ENCODE data around the gene SSTR4.
"Not testable (repeated sequence)": the region's sequence is repeated elsewhere in the genome, so short reads cannot be mapped to it uniquely, and the experiment has no call there.

The SSTR4 gene

DNA sequence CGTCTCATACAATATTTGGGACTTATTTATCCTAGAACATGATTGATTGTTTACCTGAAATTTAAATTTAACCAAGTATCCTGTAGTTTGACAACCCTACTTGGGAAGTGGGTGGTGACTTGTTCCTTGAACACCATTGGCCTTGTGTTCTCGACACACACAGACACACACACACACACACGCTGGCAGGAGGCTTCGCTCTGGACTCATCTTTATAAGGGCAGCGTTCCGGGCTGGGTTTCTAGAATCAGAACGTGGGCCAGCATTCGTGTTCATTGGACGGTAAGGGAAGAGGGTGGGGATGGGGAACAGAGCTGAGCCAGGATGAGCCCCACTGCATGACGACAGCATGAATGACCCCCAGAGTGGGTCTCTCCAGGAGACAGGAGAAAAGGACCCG lies 16.2 kb upstream of the SSTR4 start:
- no peak for DNase-seq

DNA sequence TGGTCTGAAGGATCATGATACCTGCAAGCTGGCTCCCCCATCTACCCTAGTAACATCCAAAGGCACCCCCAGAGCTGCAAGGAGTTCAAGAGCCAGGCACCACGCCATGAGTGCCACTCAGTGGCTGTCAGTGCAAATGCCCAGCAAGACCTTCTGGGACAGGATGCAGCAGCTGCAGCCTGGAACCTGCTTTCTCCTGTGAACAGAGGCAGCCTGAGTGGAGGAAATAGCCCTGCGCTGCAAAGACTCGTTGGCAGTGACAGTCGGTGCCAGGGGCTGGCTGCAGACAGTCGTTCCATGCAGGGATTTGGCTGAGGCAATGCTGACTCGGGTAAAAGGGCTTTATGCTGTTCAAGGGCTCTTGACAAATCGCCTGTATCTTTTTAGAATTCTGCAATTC lies 15.7 kb upstream of the SSTR4 start:
- no peak for DNase-seq

DNA sequence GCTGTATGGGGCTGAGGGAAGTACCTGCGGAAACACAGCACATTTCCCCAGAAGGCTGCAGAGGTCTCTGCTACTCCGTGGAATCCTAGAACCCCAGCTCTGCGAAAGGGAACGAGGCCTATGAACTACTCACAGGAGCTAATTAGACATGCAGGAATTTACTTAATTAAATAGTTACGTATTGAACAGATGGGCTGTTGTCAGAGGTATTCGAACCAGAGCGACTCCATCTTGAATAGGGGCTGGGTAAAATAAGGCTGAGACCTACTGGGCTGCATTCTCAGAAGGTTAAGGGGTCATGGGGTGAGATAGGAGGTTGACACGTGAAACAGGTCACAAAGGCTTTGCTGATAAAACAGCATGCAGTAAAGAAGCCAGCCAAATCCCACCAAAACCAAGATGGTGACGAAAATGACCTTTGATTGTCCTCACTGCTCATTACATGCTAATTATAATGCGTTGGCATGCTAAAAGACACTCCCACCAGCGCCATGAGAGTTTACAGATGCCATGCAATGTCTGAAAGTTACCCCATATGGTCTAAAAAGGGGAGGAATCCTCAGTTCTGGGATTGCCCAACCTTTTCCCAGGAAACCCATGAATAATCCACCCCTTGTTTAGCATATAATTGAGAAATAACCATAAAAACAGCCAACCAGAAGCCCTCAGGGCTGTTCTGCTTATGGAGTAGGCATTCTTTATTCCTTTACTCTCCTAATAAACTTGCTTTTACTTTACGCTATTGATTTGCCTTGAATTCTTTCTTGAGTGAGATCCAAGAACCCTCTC lies 14.7 kb upstream of the SSTR4 start:
- no peak for DNase-seq

DNA sequence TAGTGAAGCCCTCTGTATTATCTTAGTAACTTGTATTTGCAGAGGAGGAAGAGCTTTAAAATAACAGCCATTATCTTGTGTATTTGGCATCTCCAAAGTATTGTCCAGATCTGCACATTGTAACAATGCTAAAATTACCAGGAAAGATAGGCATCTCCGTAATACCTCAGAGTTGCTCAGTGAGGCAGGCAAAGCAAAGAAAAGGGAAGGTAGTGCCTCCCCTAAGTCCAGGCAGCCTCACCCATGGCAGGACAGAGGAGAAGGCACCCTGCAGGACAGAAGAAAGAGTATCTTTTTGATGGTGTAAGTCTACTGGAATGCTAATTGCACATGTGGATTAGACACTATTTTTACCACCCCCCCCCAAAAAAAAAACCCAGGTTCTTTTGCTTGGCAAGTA lies 13.6 kb upstream of the SSTR4 start:
- DNase-seq, result no peak

DNA sequence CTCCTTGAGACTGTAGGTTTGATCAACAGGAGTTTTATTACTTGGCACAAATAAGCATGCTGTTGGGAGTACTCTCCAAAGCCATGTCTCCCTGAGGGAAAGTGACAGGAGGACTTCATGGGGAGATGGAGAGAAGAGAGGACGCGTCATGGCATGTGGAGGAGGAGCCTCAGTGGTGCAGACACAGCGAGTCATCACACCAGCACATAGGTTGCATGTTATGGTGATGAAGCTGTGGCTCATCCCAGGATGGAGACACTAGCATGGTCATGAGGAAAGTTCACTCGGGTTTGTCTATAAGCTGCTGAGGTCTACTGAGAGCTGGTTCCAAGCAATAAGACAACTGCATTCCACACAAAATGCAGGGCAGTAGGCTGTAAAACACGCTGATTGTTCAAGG lies 13.2 kb upstream of the SSTR4 start:
- DNase-seq, result no peak

DNA sequence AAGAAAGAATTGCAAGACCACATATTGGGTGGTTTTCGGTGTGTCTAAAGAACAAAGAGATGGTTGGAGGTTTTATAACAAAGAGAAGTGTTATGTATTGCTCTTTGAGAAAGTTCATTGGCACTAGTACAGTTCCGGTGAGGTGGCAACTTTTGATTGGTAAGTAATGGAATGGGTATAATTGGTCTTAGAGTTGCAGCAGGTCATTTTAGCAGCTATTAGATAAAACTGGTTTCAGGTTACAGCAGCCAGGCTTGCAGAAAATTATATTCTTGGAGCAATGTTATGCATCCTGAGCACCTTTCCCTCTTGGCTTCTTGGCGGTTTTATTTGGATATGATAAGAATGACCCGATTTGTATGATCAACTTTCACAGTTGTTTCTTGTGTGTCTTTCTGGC lies 12.3 kb upstream of the SSTR4 start:
- no peak for DNase-seq

DNA sequence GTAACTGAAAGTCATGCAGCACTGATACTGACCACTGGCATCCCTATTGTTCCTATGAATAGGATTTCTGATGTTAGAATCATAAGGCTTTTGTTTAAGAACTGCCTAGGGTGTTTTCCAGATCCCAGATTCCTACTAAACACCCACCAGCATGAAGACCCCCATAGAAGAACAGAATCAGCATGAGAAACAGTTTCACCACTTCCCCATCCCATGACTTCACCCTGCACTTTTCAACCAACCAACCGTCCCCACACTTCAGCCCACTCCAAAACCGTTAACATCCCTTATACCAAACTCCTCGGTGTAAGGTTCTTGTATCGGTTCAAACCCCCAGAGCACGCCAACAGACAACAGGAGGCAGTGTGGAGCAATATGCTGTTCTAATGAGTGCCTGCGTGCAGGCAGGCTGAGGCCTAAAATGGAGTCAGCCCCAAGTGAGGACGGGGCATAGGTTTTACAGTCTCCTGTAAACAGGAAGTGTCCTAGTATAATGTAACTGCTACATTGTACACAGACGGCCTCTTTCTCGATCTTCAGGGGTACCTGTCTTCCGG lies 11.4 kb upstream of the SSTR4 start:
- no peak for DNase-seq

DNA sequence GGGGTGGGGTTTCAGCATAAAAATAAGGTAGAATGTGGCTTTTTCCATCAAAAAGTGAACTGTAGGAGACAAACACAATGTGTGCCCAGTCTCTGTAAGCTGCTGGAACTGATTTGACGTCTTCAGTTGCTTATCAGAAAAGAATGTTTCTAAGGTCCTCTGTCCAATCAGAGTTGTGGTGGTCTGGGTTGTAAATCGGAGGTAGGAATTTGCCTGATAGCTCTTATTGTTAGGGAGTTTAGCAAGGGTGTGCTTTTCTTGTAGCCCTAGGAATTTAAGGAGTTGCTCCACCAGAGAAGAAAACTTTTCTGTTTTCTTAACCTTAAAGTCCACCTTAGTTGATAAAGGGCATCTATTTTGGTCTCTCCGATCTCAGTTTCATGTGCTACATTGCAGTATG lies 10.4 kb upstream of the SSTR4 start:
- DNase-seq, result no peak

DNA sequence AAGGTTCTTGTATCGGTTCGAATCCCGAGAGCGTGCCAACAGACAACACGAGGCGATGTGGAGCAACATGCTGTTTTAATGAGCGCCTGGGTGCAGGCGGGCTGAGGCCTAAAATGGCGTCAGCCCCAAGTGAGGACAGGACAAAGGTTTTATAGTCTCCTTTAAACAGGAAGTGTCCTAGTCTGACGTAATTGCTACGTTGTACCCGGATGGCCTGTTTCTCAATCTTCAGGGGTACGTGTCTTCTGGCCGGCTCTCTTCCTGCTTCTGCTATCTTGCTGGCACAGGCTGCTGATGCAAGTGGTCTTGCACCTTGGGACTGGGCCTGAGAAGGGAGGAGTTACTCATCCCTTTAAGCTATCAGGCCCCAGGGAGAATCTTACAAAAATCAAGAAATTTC lies 9.6 kb upstream of the SSTR4 start:
- not testable (repeated sequence) for DNase-seq

DNA sequence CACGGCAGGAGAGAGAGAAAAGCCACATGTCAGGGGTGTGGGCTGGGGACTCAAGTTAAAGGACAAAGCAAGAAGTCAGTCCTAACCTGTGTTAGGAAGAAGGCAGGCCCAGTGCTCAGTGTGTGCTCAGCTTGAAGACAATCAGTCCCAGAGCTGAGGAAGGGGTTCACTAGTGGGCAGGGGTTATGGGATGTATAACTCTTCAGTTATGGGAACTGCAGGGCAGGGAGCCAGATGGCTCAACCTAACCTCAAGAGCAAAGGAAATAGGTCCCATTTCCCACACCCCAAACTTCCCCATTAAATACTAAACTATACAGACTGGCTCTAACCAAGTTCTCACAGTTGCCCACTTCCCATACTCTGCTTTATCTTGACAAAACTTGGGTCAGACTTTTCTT lies 7.4 kb upstream of the SSTR4 start:
- DNase-seq, result no peak

DNA sequence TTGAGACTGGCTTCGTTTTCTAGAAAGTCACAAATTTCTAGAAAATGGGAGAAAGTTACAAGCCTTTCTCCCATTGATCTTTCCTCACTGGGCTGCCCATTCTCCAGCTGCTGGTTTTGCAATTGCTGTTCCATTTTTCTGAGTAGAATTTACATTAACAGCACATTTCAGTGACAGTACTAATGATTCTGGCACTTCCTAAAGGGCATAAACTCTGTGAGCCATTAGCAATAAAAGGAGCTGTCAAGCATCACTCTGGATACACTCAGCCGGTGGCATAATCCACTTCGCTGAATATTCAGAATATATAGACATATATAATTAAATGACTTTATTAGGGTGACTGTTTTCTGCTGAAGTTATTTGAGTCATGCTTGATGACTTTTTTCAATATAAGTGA lies 6.7 kb upstream of the SSTR4 start:
- no peak for DNase-seq

DNA sequence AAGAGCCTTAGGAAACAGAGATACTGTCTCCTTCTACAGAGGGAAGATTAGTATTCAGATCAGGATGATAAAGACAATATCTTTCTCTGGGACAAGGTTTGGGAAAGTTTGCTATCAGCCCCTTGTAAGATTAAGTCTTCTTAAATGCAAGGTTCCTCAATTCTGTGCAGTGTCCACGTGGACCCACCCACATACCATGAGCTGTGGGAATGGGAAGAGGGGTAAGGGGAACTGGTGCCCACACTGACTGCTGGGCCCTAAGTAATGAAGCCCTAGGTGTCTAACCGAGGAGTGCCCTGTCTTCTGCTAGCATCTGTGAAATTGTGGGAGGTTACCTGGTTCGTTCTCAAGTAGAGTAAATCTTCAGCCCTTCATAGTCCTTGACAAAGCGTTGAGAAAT lies 5.8 kb upstream of the SSTR4 start:
- no peak for DNase-seq

DNA sequence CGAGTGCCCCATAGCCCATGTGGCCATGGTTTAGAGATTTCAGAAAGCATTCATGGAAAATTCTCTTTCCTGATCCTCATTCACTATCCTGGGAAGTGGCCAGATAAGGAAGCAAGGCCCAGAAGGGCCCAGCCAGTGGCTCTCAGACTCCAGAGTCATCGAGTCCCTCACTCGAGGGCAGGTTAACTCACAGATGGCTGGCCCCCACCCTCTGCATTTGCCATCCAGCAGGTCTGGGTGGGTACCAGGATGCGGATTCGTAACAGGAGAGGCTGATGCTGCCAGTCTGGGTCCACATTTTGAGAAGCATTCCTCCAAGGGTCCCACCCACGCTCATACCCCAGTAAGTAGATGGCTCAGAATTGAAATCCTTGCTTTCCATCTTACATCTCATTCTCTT lies 3.8 kb upstream of the SSTR4 start:
- no peak for DNase-seq

DNA sequence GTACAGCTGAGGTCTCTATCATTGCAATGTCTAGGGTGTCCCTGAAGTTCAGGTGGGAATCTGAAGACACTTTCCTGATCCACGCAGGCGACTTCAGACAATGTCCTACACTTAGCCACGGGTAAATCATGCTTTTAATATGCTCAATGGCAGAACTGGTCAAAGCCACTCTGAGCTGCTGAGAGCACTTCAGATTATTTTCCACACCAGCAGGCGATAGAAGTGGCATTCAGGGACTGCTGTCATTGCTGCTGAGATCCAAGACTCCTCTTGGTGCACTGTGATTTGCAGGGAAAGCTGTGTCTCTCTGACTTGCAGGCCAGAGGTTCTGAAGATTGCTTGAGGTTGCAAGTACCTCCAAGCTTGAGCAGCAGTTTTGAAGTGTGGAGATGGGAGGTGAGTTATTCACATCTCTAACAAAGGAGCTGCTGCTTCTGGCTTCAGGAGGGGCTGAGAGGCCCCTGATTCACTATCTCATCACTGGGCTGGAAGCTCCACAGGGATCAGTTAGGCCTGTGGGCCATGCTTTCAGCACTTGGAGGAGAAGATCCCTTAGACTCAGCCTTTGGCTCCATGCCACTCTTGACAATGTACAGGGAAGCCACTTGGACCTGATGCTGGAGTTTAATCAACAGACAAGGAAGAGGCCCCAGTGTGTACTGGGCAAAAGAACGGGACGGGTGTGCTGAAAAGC lies 2.9 kb upstream of the SSTR4 start:
- DNase-seq, result no peak

DNA sequence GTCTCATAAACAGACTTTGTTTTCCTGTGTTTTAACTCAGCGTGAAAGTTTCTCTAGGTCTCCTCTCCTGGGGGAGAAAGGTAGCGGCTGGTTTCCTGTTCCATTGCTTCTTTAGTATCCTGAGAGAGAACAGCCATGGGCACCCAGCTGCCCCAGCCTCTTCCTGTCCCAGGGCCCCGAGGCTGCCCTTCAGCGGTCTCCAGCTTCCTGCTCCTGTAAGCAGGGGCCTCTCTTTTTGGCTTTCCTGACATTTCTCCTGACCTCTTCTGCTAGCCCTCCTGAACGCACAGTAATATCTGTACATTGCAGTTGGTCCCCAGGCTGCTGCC lies 2.4 kb upstream of the SSTR4 start:
- DNase-seq, result no peak

DNA sequence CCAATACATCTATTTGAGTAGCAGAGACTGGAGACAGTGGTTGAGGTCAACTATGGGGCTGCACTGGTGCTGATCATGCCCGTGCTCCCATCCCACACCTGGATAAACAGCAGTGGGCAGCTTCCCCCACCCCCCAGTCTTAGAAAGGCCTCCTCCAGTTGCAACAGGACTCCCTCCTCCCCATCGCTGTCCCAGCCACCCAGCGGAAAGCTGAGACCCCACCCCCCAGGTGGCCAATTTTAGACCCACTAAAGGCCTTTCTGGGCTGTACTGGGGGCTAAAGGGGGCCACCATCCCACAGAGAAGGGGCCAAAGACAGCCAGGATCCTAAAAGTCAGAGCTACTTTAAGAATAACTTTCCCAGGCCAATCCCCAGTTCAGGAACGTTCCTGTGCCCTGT lies 1.2 kb upstream of the SSTR4 start:
- DNase-seq, result no peak

DNA sequence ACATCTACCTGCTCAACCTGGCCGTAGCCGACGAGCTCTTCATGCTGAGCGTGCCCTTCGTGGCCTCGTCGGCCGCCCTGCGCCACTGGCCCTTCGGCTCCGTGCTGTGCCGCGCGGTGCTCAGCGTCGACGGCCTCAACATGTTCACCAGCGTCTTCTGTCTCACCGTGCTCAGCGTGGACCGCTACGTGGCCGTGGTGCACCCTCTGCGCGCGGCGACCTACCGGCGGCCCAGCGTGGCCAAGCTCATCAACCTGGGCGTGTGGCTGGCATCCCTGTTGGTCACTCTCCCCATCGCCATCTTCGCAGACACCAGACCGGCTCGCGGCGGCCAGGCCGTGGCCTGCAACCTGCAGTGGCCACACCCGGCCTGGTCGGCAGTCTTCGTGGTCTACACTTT lies 619 bp downstream of the SSTR4 start:
- no peak for DNase-seq

DNA sequence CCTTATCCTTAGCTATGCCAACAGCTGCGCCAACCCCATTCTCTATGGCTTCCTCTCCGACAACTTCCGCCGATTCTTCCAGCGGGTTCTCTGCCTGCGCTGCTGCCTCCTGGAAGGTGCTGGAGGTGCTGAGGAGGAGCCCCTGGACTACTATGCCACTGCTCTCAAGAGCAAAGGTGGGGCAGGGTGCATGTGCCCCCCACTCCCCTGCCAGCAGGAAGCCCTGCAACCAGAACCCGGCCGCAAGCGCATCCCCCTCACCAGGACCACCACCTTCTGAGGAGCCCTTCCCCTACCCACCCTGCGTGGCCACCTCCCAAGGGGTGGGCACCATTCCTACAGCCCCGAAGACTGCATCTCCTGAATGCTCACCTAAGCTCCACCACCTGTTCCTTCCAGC lies 1.3 kb downstream of the SSTR4 start:
- no peak for DNase-seq

DNA sequence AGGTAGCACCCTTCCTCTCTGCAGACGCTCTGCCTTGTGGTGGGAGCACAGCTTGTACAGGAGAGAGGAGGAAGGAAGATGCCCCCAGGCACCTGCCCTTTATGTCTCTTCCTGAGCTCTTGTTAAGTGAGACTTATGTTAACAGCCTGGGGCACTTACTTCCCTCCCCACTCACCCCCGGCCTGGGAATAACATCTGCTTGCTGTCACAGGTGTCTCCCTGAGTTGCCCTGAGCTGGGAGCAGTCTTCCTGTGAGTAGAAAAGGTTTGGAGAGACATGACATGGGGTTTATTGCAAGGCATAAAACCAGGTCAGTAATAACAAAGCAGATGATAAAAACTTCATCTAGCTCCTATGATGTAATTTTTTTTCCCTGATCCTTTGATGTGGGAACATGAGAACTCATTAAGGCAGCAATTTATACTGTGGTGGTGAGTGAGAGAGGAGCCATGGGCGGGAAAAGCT lies 1.9 kb downstream of the SSTR4 start:
- no peak for DNase-seq

DNA sequence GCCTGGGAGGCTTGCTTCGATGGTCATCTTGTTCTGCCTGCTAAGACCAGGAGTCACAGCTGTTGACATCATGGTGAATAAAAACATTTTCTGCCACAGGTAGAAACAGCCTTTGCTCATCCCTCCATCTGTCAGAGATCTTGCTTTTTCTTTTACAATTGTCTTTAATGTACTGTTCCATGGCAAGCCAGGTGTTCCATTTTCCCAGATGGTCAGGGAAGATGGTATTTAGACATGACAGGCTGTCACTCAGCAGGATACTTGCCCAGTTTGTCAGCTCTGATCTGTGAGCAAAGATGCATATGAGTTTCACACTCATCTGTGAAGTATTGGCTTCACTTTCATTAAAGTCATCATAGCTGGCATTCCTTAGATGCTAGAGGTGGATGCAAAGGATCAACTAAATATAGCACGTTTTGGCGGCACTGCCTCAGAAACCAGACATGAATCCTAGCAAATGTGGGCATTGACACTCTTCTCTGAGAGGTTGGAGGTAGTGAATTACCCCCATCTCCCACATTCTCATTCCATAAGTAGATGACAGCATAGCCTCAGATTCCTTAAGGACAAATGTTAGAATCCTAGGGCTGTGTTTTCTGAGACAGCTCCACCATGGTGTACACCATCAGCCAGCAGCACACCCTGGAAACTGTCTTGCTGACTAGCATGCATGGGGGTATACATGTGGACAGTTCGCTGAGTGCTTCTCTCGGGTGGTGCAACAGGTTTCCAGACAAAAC lies 4.2 kb downstream of the SSTR4 start:
- DNase-seq, result no peak

DNA sequence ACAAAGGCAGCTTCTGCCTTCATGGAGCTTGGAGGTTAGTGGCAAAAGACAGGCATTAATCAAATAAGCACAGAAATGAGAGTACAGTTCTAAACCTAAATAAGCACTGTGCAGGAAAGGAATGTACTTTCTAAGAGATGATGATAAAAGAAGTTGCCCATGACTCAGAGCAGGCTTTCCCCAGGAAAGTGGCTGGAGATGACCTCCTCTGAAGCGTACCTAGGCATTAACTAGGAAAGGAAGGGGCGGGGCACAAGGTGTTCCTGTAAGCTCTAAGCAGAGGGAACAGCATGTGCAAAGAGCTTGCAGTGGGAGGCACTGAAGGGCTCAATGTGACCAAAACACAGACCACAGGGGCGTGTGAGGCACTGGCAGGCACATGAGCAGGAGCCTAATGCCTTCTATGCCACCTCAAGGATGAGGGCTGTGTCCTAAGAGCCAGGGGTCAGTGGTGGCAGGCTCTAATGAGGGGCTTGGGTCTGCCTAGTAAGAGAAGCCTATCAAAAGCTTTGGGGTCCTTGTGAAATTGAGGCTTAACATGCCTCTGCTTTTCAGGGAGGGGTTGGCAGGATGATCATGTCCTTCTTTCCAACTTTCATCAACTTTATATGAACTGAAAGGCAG lies 4.9 kb downstream of the SSTR4 start:
- DNase-seq, result no peak

DNA sequence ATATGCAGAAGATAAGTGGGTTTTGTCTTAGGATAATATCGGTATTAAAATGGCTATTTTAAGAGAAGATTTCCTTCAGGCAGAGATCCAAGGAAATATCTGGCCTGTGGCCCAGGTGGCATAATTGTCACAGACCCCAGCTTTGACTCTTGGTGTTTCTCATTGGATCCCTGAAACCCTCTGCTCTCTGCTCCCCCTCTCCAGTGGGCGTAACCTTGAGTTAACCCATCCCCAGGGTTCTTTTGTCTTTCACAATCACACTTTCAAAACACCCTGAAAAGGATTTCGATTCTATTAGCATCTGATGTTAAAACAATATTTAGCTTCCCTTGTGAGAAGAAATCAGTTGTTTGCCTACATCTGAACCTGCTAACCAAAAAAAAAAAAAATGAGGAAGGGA lies 7.2 kb downstream of the SSTR4 start:
- no peak for DNase-seq

DNA sequence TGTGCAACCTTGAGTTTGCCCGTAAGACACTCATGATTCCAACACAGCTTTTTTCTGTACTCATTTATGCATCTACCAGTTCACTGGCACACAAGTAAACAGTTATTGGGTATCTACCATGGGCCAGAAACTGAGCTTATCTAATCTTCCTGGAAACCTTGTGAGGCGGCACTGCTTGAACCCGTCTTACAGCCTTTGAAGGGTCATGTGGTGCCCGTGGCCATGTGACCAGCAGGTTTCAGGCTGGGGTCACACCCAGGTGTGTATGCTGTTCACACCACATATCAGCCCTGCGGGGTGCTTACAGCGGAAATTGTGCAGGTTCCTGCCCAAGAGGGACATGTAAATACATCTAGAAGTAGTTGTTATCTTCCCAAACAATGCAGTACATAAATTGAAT lies 8.3 kb downstream of the SSTR4 start:
- no peak for DNase-seq
